Erythroblast (primary cell): Measurements from ENCODE around the gene TP53TG3C.
"Not testable (repeated sequence)": the region's sequence is repeated elsewhere in the genome, so short reads cannot be mapped to it uniquely, and the experiment has no call there.

Experiments
- DNase-seq, 2 experiments: peaks; one replicate each; lab custom pipeline; 2025; lab: John Stamatoyannopoulos, UW

TP53TG3C gene, protein sequence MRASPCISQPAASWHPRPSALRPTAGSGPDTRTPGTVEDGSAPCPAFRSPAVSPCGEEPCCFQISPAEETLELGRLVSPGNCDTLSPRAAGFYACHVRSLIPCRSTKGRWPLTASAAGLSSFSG

DNA sequence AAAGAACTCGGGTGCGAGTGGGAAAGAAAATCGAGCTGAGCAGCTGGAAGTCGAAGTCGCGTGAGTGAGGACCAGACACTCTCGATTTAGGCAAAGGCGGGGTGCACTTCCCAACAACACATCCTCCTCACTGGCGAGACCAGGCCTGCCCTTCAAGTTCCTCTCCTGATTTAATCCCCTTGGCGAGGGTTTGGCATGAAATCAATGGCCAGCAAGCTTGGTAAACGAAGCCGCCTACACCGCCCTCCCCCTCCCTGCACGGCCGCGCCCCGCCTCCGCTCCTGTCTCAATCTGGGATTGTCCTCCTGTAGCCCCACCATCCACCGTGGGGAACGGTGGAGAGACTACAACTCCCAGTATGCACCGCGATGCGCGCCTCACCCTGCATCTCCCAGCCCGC is at the start of gene TP53TG3C:
TP53TG3C (plus strand) TSS at position 301 of the 400 bp plus-strand sequence; CDS start at position 369, 68 bp downstream.
- DNase-seq = not testable (repeated sequence)
